Activated naive CD4-positive, alpha-beta T cell treated with anti-CD3 and anti-CD28 coated beads, Interleukin-2, amount 50 U/mL, for 16 hours (primary cell): ENCODE data around the gene MAN2A2.

Experiments used
- DNase-seq: peaks from one replicate; pipeline ENCODE4 v3.0.0-alpha.2; 2020

Gene MAN2A2

DNA sequence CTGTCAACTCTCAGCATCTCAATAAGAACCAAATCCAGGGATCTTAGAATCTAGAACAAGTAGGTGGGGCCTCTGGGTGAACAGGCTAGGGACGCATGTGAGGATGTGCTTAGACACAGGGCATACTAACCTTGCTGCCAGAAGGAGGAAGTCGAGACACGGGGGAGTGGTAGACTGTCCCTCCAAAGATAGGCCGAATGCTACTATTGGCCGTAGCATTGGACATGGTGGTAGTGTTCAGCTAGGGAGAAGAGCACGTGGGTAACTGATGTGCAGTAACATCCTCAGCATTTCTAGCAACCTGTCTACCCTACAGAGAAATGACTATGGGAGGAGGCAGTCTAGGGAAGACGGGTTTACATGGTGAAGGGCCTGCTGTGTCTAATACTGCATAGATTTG is 67.2 kb downstream of the MAN2A2 start:
- no peak for DNase-seq

DNA sequence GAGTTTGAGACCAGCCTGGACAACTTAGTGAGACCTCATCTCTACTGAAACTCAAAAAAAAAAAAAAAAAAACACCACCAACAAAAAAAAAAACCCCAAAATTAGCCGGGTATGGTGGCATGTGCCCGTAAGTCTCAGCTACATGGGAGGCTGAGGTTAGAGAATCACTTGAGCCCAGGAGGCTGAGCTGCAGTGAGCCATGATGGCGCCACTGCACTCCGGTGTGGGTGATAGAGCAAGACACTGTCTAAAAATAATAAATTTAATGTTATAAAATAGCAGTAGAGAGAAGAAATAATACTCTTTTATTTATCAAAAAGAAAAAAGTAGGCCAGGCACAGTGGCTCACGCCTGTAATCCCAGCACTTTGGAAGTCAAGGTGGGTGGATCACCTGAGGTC is 69.0 kb downstream of the MAN2A2 start:
- DNase-seq, result no peak
